ENCODE measurements around the gene THAP7. TPM values are rescaled to one million over a fixed set of nuclear protein-coding genes. Genes with fewer than 3 reads are reported as not detected.
A peak's percentile ranks its signal among the peaks of the same experiment; 100 is the strongest.

Gene THAP7
- total and polyA plus RNA-seq, 9 of the 15 experiments (the other 6 are each of a cell fraction or from before 2014, with no cell fraction given), result 7.9 to 263 (median 84.1) TPM

GRCh38 chr22:20951151-20951931 lies 50.6 kb downstream of the THAP7 start (continued):
- TF ChIP-seq ZNF318 (IDR thresholded peaks at IDR 0.05; ENCODE audit: borderline replicate concordance in 1 of 2, low read depth in 1 of 2) (no peak), TARDBP (IDR thresholded peaks at IDR 0.05) (no peak), ILF3 (IDR thresholded peaks at IDR 0.05; ENCODE audit: borderline replicate concordance) (0 out of 2 replicates have a peak, but pooled peaks have one; percentile 49), ZNF766 (CRISPR knock-in tag; conservative IDR thresholded peaks at IDR 0.05) (no peak), FOXP1 (CRISPR knock-in tag; IDR thresholded peaks at IDR 0.05) (no peak), E2F4 (CRISPR knock-in tag; IDR thresholded peaks at IDR 0.05; ENCODE audit: low read depth) (0 out of 2 replicates have a peak, but pooled peaks have one; percentile 60), FOXA3 (CRISPR knock-in tag; conservative IDR thresholded peaks at IDR 0.05 in 1 of 2, IDR thresholded peaks at IDR 0.05 in 1 of 2) (0 out of 4 replicates have a peak, but pooled peaks of 1 of the 2 experiments have one; percentile 3), KDM4B (IDR thresholded peaks at IDR 0.05; ENCODE audit: borderline replicate concordance in 2 of 2, low read depth in 1 of 2) (no peak), ATF1 (CRISPR knock-in tag; IDR thresholded peaks at IDR 0.05) (no peak), ATF1 (tag; IDR thresholded peaks at IDR 0.05) (no peak), HDAC8 (tag; IDR thresholded peaks at IDR 0.05) (no peak), POLR2B (IDR thresholded peaks at IDR 0.05; ENCODE audit: low read depth, partially characterized antibody) (peak; percentile 38), SMAD2 (IDR thresholded peaks at IDR 0.05; ENCODE audit: low read depth, low read length) (0 out of 2 replicates have a peak, but pooled peaks have one; percentile 70)
